K562 (cell line): Measurements from ENCODE around the gene UBE2M. TPM values are rescaled to one million over a fixed set of nuclear protein-coding genes. Genes with fewer than 3 reads are reported as not detected.

ENCODE experiments used
- ATAC-seq: fragments of 200-7000 bp; cut with Tn5 transposase; 3 replicates; pipeline ENCODE4 v1.9.1; 2020; ENCODE audit warnings: moderate library complexity
- BruUV-seq: library from RNA; stranded (reverse); fragments of 400-500 nt; replicated peaks from 2 replicates; lab custom pipeline; 2021; lab: Mats Ljungman, UMichigan
- CTCF ChIA-PET: fragments of 300-600 bp; formaldehyde crosslinking; extraction: SDS; loops from one replicate; lab custom pipeline; 2021; ENCODE audit warnings: low intra/inter-chr PET ratio; lab: Yijun Ruan, JAX
- POLR2A ChIA-PET: fragments of 300-600, 350-650 bp; sonication (Branson Sonifier 250); formaldehyde crosslinking; extraction: SDS; loops from one replicate; lab custom pipeline; 2021; ENCODE audit warnings: antibody characterized with exemption, inconsistent platforms; lab: Yijun Ruan, JAX
- DNase-seq, 4 experiments: peaks; one replicate each; pipeline versions ENCODE4 v3.0.0 to v3.0.0-alpha.2; 2011 to 2018; ENCODE audit warnings: low spot score in 3 of 4, mixed read lengths in 3 of 4; ENCODE audit errors: extremely low read depth in 1 of 4
- FAIRE-seq: peaks from 2 replicates; lab custom pipeline; 2011; peaks lifted over from hg19 to GRCh38; lab: Jason Lieb, UNC
- H2AFZ ChIP-seq: 2 replicates; pipeline ENCODE4 v1.6.0; 2011; ENCODE audit warnings: low read depth, low read length, control low read depth, inconsistent platforms
- H3K27ac ChIP-seq: fragments of 200-600 bp; 3 replicates; pipeline ENCODE4 v1.8.0; 2011; ENCODE audit warnings: low read depth, mild to moderate bottlenecking, control low read depth, inconsistent platforms, low read length, moderate library complexity, mixed read lengths; ENCODE audit errors: extremely low read depth
- H3K27me3 ChIP-seq, 2 experiments: fragments of 300-600 bp in 1 of 2; 2 replicates in 1 of 2; 3 replicates in 1 of 2; pipeline versions ENCODE4 v1.6.0 to v1.8.0; 2011; ENCODE audit warnings: inconsistent platforms in 2 of 2, low read length in 2 of 2, mild to moderate bottlenecking in 1 of 2, mixed read lengths in 1 of 2, moderate library complexity in 1 of 2; ENCODE audit not compliant: control insufficient read depth in 2 of 2, insufficient read depth in 2 of 2
- H3K36me3 ChIP-seq: fragments of 300-600 bp; 3 replicates; pipeline ENCODE4 v1.8.0; 2011; ENCODE audit warnings: mild to moderate bottlenecking, low read length, inconsistent platforms; ENCODE audit not compliant: control insufficient read depth, insufficient read depth
- H3K4me1 ChIP-seq, 2 experiments: fragments of 200-600 bp in 1 of 2; replicated peaks in 1 of 2; 2 replicates in 1 of 2; 3 replicates in 1 of 2; pipeline versions ENCODE4 v1.5.1 to v1.8.0; 2011; ENCODE audit warnings: inconsistent platforms in 2 of 2, low read length in 2 of 2, mild to moderate bottlenecking in 1 of 2, mixed read lengths in 1 of 2, moderate library complexity in 1 of 2; ENCODE audit not compliant: control insufficient read depth in 2 of 2, insufficient read depth in 2 of 2
- H3K4me2 ChIP-seq: 2 replicates; pipeline ENCODE4 v1.6.1; 2011; ENCODE audit warnings: low read length, control low read depth, inconsistent platforms, mixed read lengths; ENCODE audit not compliant: insufficient read depth
- H3K4me3 ChIP-seq: fragments of 200-600 bp; sonication (generic), shearing (Covaris generic); 2 replicates; pipeline ENCODE4 v1.5.1; 2016; ENCODE audit warnings: control low read depth, inconsistent platforms
- H3K79me2 ChIP-seq: fragments of 200-600 bp; 3 replicates; pipeline ENCODE4 v1.8.0; 2011; ENCODE audit warnings: low read length, inconsistent platforms; ENCODE audit not compliant: control insufficient read depth, insufficient read depth
- H3K9ac ChIP-seq, 2 experiments: 2 replicates each; pipeline versions ENCODE4 v1.6.0 to v1.6.1; 2011; ENCODE audit warnings: low read depth in 2 of 2, low read length in 2 of 2, control low read depth in 1 of 2, inconsistent platforms in 1 of 2, mild to moderate bottlenecking in 1 of 2, mixed read lengths in 1 of 2; ENCODE audit not compliant: insufficient read depth in 1 of 2
- H3K9me1 ChIP-seq: one replicate; pipeline ENCODE4 v1.6.0; 2011; ENCODE audit warnings: inconsistent platforms, mild to moderate bottlenecking, low read length, moderate library complexity; ENCODE audit not compliant: control insufficient read depth, insufficient read depth
- H3K9me3 ChIP-seq: replicated peaks from 2 replicates; pipeline ENCODE4 v1.5.1; 2011; ENCODE audit warnings: low read depth, low read length, inconsistent platforms; ENCODE audit not compliant: control insufficient read depth, insufficient read depth
- H4K20me1 ChIP-seq: replicated peaks from 2 replicates; pipeline ENCODE4 v1.6.1; 2011; ENCODE audit warnings: low read length, inconsistent platforms, mixed read lengths; ENCODE audit not compliant: control insufficient read depth, insufficient read depth
- BRF2 ChIP-seq: IDR thresholded peaks from 3 replicates; pipeline ENCODE4 v1.6.1; 2011; ENCODE audit warnings: borderline replicate concordance, mild to moderate bottlenecking; ENCODE audit not compliant: insufficient read length, insufficient read depth
- DNMT1 ChIP-seq: fragments of 450-650 bp; IDR thresholded peaks from 2 replicates; pipeline ENCODE4 v1.6.1; 2016; ENCODE audit warnings: antibody characterized with exemption, mild to moderate bottlenecking
- ERF ChIP-seq: fragments of 450-650 bp; formaldehyde crosslinking; IDR thresholded peaks from 2 replicates; pipeline ENCODE4 v1.4.0; 2020; ENCODE audit warnings: mild to moderate bottlenecking, mixed read lengths
- NR1H2 ChIP-seq: sonication (generic); formaldehyde crosslinking; IDR thresholded peaks from 2 replicates; pipeline ENCODE4 v1.4.0; 2020; ENCODE audit warnings: mild to moderate bottlenecking, missing genetic modification reagents
- NUFIP1 ChIP-seq: fragments of 450-650 bp; IDR thresholded peaks from 2 replicates; pipeline ENCODE4 v1.6.1; 2018; ENCODE audit not compliant: partially characterized antibody
- TOE1 ChIP-seq, 2 experiments: fragments of 450-650 bp in 1 of 2; sonication (generic) in 1 of 2; formaldehyde crosslinking in 1 of 2; IDR thresholded peaks; 2 replicates each; pipeline versions ENCODE4 v1.7.1 to v1.8.0; 2016 to 2022; ENCODE audit warnings: borderline replicate concordance in 2 of 2, mild to moderate bottlenecking in 2 of 2, antibody characterized with exemption in 1 of 2, inconsistent platforms in 1 of 2, low read depth in 1 of 2, missing genetic modification reagents in 1 of 2, moderate library complexity in 1 of 2
- ZBTB7A ChIP-seq: IDR thresholded peaks from 2 replicates; pipeline ENCODE4 v1.6.1; 2011; ENCODE audit warnings: low read depth, mild to moderate bottlenecking, low read length, moderate library complexity, borderline replicate concordance; ENCODE audit not compliant: control insufficient read depth
- ZNF274 ChIP-seq: IDR thresholded peaks from 2 replicates; pipeline ENCODE4 v1.6.1; 2011; ENCODE audit warnings: low read depth, mild to moderate bottlenecking, low read length, moderate library complexity, borderline replicate concordance
- ZNF282 ChIP-seq: sonication (generic); formaldehyde crosslinking; IDR thresholded peaks from 2 replicates; pipeline ENCODE4 v1.8.1; 2023; ENCODE audit warnings: missing genetic modification reagents
- ZNF699 ChIP-seq: fragments of 250-450 bp; sonication (Bioruptor Pico); IDR thresholded peaks from 2 replicates; pipeline ENCODE4 v1.8.0; 2021; ENCODE audit warnings: mild to moderate bottlenecking, moderate library complexity; ENCODE audit not compliant: insufficient replicate concordance
- WGBS: fragments of 100-300 bp; shearing (Covaris generic); methylation state at CpG from one replicate; pipeline ENCODE4 v1.1.6; 2016; ENCODE audit warnings: low coverage, mixed read lengths; ENCODE audit not compliant: insufficient coverage; ENCODE audit errors: missing lambda C conversion rate; 5-methylcytosine and 5-hydroxymethylcytosine counted together
- in situ Hi-C: fragments of 300-500 bp; cut with MboI; formaldehyde crosslinking; loops from 4 replicates; pipeline ENCODE4 v1.15.0; 2018; ENCODE audit warnings: inconsistent platforms, mixed read lengths
- intact Hi-C: fragments of 100-400 bp; cut with micrococcal nuclease; formaldehyde crosslinking; loops from 2 replicates; pipeline ENCODE4 v1.14.2; 2022
- polyA plus RNA-seq, 8 experiments: library from polyadenylated mRNA; depleted of rRNA in 4 of 8; stranded (reverse) in 5 of 8; unstranded in 3 of 8; fragments of >200 nt; fragmentation: Nextera tagmentation in 2 of 8; fragmentation: Illumina TruSeq in 1 of 8; extraction: Ambion mirVana in 2 of 8; extraction: Trizol in 1 of 8; gene quantifications; 2 replicates each; pipeline versions ENCODE4 v1.2.1 to v1.2.3, GENCODE V29; 2011 to 2014; ENCODE audit warnings: inconsistent platforms in 1 of 8, missing spikeins in 1 of 8
- total RNA-seq, 7 experiments: library from RNA; depleted of rRNA in 6 of 7; stranded (reverse); fragments of >200 nt in 6 of 7; fragmentation: Illumina TruSeq in 2 of 7; extraction: Trizol in 2 of 7; gene quantifications; 2 replicates each; pipeline versions ENCODE4 v1.2.1 to v1.2.3, GENCODE V29; 2011 to 2021; ENCODE audit warnings: low replicate concordance in 1 of 7
- TF ChIP-seq, protein P1 (sequence below): fragments of 450-650 bp; IDR thresholded peaks from 2 replicates; pipeline ENCODE4 v1.6.1; 2017; ENCODE audit warnings: antibody characterized with exemption
- TF ChIP-seq, protein P2 (sequence below): sonication (generic); formaldehyde crosslinking; IDR thresholded peaks from 2 replicates; pipeline ENCODE4 v1.8.1; 2023; ENCODE audit warnings: mild to moderate bottlenecking, missing genetic modification reagents
- TF ChIP-seq, protein P3 (sequence below): fragments of 250-450 bp; sonication (Bioruptor Pico); IDR thresholded peaks from 2 replicates; pipeline ENCODE4 v1.5.0; 2021

UBE2M gene
- total and polyA plus RNA-seq, 9 of the 15 experiments (the other 6 are each of a cell fraction or from before 2014, with no cell fraction given), result 0.92 to 163 (median 85.7) TPM

- DNase-seq (peak; percentile 97 to 100 (median 100)), ATAC-seq (peak; percentile 96), FAIRE-seq (peak; percentile 91)
- Histone ChIP-seq H2AFZ (peak within 1 kb of the TSS; percentile 75), H3K4me2 (peak within 1 kb of the TSS; percentile 89), H3K9ac (peak within 1 kb of the TSS; percentile 88 to 98), H4K20me1 (peaks cover 41% of the 10 kb centered on the region), H3K4me1 (peaks cover 13 to 28% of the 10 kb centered on the region in 2 experiments; a peak in 4 of 5 replicates), H3K9me3 (no peaks in the 10 kb centered on the region), H3K9me1 (peaks cover 8% of the 10 kb centered on the region), H3K27ac (peak within 1 kb of the TSS; percentile 88), H3K4me3 (peak within 1 kb of the TSS; percentile 100), H3K27me3 (no peaks in the 10 kb centered on the region), H3K36me3 (peaks cover 42% of the 10 kb centered on the region), H3K79me2 (peaks cover 47% of the 10 kb centered on the region)
- in situ Hi-C loops, result no loop called here
- intact Hi-C loops, result no loop called here
- BruUV-seq, result TSS peak; percentile 99
- ChIA-PET CTCF (interaction anchor here (1.6 kb wide), 1 partner anchor 26 kb away, joined by 4 read pairs; no protein-coding TSS in a partner anchor), POLR2A (interaction anchor here (0.7 to 3.9 kb wide), 11 partner anchors 10 to 65 kb away, joined by 3 to 48 read pairs (median 5); partner anchors contain the start of genes CHMP2A and ZBTB45)
- WGBS, result under 1% methylated on average over 58 of the region's 73 CpGs
- TF ChIP-seq, protein P1, sequence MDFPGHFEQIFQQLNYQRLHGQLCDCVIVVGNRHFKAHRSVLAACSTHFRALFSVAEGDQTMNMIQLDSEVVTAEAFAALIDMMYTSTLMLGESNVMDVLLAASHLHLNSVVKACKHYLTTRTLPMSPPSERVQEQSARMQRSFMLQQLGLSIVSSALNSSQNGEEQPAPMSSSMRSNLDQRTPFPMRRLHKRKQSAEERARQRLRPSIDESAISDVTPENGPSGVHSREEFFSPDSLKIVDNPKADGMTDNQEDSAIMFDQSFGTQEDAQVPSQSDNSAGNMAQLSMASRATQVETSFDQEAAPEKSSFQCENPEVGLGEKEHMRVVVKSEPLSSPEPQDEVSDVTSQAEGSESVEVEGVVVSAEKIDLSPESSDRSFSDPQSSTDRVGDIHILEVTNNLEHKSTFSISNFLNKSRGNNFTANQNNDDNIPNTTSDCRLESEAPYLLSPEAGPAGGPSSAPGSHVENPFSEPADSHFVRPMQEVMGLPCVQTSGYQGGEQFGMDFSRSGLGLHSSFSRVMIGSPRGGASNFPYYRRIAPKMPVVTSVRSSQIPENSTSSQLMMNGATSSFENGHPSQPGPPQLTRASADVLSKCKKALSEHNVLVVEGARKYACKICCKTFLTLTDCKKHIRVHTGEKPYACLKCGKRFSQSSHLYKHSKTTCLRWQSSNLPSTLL, result no peak
- TF ChIP-seq BRF2 (no peak), NUFIP1 (no peak), TOE1 (IDR thresholded peaks at IDR 0.05; ENCODE audit: borderline replicate concordance) (no peak), TOE1 (CRISPR knock-in tag; IDR thresholded peaks at IDR 0.05; ENCODE audit: borderline replicate concordance, low read depth) (no peak), DNMT1 (no peak), NR1H2 (CRISPR knock-in tag) (no peak), ZBTB7A (no peak), ERF (CRISPR knock-in tag) (peak; percentile 96), ZNF282 (no peak), ZNF699 (CRISPR knock-in tag) (no peak), ZNF274 (no peak)
- TF ChIP-seq, protein P2, sequence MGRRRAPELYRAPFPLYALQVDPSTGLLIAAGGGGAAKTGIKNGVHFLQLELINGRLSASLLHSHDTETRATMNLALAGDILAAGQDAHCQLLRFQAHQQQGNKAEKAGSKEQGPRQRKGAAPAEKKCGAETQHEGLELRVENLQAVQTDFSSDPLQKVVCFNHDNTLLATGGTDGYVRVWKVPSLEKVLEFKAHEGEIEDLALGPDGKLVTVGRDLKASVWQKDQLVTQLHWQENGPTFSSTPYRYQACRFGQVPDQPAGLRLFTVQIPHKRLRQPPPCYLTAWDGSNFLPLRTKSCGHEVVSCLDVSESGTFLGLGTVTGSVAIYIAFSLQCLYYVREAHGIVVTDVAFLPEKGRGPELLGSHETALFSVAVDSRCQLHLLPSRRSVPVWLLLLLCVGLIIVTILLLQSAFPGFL (CRISPR knock-in tag), result no peak
- TF ChIP-seq, protein P3, sequence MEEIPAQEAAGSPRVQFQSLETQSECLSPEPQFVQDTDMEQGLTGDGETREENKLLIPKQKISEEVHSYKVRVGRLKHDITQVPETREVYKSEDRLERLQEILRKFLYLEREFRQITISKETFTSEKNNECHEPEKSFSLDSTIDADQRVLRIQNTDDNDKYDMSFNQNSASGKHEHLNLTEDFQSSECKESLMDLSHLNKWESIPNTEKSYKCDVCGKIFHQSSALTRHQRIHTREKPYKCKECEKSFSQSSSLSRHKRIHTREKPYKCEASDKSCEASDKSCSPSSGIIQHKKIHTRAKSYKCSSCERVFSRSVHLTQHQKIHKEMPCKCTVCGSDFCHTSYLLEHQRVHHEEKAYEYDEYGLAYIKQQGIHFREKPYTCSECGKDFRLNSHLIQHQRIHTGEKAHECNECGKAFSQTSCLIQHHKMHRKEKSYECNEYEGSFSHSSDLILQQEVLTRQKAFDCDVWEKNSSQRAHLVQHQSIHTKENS (CRISPR knock-in tag), result no peak
Observed at GRCh38 chr19:58543826-58544590, 14.4 kb downstream of the UBE2M start, which contains the start of gene TRIM28. TRIM28 (plus strand) TSS chr19:58544064; CDS start chr19:58544758, 694 bp downstream.
